ENCODE data around the gene RREB1. TPM values are rescaled to one million over a fixed set of nuclear protein-coding genes. Genes with fewer than 3 reads are reported as not detected.
"Not testable (repeated sequence)": the region's sequence is repeated elsewhere in the genome, so short reads cannot be mapped to it uniquely, and the experiment has no call there.

Gene RREB1
- polyA plus RNA-seq, 1 experiment: 1.2 TPM

DNA sequence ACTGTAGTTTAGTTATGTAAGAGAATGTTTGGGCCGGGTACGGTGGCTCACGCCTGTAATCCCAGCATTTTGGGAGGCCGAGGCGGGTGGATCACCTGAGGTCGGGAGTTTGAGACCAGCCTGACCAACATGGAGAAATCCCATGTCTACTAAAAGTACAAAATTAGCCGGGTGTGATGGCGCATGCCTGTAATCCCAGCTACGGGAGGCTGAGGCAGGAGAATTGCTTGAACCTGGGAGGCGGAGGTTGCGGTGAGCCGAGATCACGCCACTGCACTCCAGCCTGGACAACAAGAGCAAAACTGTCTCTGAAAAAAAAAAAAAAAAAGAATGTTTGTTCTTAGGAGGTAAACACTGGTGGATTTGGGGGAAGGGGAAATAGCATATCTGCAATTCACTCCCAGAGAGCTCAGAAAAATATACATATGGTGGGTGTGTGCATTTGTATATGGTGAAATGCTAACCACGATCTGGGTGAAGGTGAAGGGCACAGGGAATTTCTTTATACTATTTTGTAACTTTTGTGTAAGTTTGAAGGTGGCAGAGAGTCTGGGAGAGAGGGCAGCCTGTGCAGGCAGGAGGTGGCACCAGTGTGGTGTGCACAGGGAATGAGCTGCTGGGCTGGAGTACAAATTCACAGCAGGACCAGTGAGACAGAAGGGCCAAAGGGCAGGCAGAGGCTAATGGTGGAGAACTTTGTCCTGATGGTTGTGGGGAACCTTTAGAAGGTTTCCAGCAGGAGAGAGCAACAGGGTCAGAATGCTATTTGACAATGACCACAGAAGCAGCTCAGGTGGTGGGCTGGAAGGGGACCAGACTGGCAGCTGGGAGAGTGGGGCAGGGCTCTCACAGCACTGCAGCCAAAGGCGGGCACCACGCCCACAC, 162.8 kb downstream of the RREB1 start:
- POLR2A ChIA-PET: no interaction called here
- Histone ChIP-seq H3K4me3 (ENCODE audit: low read depth, low read length) (no peak overlapping the region), H3K27me3 (ENCODE audit: control insufficient read depth, insufficient read depth, low read length) (no peaks in the 10 kb centered on the region), H3K36me3 (ENCODE audit: control insufficient read depth, insufficient read depth, low read length) (no peaks in the 10 kb centered on the region)
- DNase-seq (ENCODE audit: low read depth): no peak
- TF ChIP-seq, protein P1, sequence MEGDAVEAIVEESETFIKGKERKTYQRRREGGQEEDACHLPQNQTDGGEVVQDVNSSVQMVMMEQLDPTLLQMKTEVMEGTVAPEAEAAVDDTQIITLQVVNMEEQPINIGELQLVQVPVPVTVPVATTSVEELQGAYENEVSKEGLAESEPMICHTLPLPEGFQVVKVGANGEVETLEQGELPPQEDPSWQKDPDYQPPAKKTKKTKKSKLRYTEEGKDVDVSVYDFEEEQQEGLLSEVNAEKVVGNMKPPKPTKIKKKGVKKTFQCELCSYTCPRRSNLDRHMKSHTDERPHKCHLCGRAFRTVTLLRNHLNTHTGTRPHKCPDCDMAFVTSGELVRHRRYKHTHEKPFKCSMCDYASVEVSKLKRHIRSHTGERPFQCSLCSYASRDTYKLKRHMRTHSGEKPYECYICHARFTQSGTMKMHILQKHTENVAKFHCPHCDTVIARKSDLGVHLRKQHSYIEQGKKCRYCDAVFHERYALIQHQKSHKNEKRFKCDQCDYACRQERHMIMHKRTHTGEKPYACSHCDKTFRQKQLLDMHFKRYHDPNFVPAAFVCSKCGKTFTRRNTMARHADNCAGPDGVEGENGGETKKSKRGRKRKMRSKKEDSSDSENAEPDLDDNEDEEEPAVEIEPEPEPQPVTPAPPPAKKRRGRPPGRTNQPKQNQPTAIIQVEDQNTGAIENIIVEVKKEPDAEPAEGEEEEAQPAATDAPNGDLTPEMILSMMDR (IDR thresholded peaks at IDR 0.05; ENCODE audit: insufficient read depth, low read depth, low read length): no peak
- CTCF ChIA-PET: no interaction called here

GRCh38 chr6:7271205-7271534, 163.4 kb downstream of the RREB1 start:
- POLR2A ChIA-PET: interaction anchor here (0.5 kb wide), 1 partner anchor 53 kb away, joined by 4 read pairs; no protein-coding TSS in a partner anchor
- no peaks in the 10 kb centered on the region for H3K27me3 ChIP-seq (ENCODE audit: control insufficient read depth, insufficient read depth, low read length)
- no peaks in the 10 kb centered on the region for H3K36me3 ChIP-seq (ENCODE audit: control insufficient read depth, insufficient read depth, low read length)
- CTCF ChIA-PET: no interaction called here
- H3K4me3 ChIP-seq (ENCODE audit: low read depth, low read length): no peak overlapping the region
- TF ChIP-seq, protein P1 (IDR thresholded peaks at IDR 0.05; ENCODE audit: insufficient read depth, low read depth, low read length): no peak
- DNase-seq (ENCODE audit: low read depth): no peak

DNA sequence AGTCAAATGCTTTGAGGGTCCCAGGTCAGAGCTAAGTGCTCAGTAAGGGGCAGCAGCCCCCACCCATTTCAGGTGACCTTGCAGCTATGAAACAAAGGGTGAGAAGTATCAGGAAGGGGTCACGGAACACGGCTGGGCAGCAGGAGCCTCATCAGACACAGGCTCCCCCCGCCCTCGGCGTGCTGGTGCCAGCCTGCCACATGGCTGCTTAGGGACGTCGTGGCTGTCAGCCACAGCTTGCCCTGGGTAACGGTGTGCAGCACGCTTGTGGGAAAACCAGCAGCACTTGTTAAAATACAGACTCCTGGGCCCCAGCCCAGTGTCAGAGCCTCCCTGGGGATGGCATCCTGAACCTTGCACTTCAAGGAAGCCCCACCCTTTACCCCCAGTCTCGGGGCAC, 165.9 kb downstream of the RREB1 start:
- DNase-seq (ENCODE audit: low read depth): no peak
- no peak overlapping the region for H3K4me3 ChIP-seq (ENCODE audit: low read depth, low read length)
- no peaks in the 10 kb centered on the region for H3K27me3 ChIP-seq (ENCODE audit: control insufficient read depth, insufficient read depth, low read length)
- no peaks in the 10 kb centered on the region for H3K36me3 ChIP-seq (ENCODE audit: control insufficient read depth, insufficient read depth, low read length)
- TF ChIP-seq, protein P1 (IDR thresholded peaks at IDR 0.05; ENCODE audit: insufficient read depth, low read depth, low read length): no peak
- ChIA-PET CTCF (interaction anchor here (4.6 kb wide), 1 partner anchor 12 kb away, joined by 39 read pairs; no protein-coding TSS in a partner anchor), POLR2A (no interaction called here)

DNA sequence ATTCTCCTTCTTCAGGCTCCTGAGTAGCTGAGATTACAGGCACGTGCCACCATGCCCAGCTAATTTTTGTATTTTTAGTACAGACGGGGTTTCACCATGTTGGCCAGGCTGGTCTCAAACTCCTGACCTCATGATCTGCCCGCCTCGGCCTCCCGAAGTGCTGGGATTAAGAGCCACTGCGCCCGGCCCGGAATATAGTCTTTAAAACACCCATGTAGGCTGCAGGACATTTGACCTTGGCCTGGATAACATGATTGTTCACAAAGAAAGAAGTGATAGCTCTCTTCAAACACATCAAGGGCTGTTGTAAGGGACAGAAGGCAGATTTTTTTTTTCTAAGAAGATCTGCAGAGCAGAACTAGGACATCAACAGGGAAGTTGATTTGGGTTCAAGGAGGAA, 166.8 kb downstream of the RREB1 start:
- POLR2A ChIA-PET; DNase-seq (ENCODE audit: low read depth): not testable (repeated sequence)
- CTCF ChIA-PET: interaction anchor here (0.6 to 4.6 kb wide), 9 partner anchors 12 to 550 kb away, joined by 3 to 39 read pairs (median 7); no protein-coding TSS in a partner anchor

GRCh38 chr6:7276199-7276524, 168.4 kb downstream of the RREB1 start:
- CTCF ChIA-PET: interaction anchor here (0.8 to 4.6 kb wide), 19 partner anchors 10 to 555 kb away, joined by 3 to 39 read pairs (median 6); partner anchors contain the start of genes CAGE1 and RIOK1
- TF ChIP-seq, protein P1 (IDR thresholded peaks at IDR 0.05; ENCODE audit: insufficient read depth, low read depth, low read length): no peak
- POLR2A ChIA-PET: no interaction called here

More for the DNA sequence above, 166.8 kb downstream of the RREB1 start:
- not testable (repeated sequence) for H3K27me3 ChIP-seq (ENCODE audit: control insufficient read depth, insufficient read depth, low read length); H3K36me3 ChIP-seq (ENCODE audit: control insufficient read depth, insufficient read depth, low read length); H3K4me3 ChIP-seq (ENCODE audit: low read depth, low read length)

More at GRCh38 chr6:7276199-7276524, 168.4 kb downstream of the RREB1 start:
- Histone ChIP-seq H3K27me3 (ENCODE audit: control insufficient read depth, insufficient read depth, low read length) (no peaks in the 10 kb centered on the region), H3K4me3 (ENCODE audit: low read depth, low read length) (no peak overlapping the region), H3K36me3 (ENCODE audit: control insufficient read depth, insufficient read depth, low read length) (no peaks in the 10 kb centered on the region)
- no peak for DNase-seq (ENCODE audit: low read depth)
